Activated CD8-positive, alpha-beta T cell treated with anti-CD3 and anti-CD28 coated beads for 36 hours (primary cell): ENCODE data around the gene SKIC2. TPM values are rescaled to one million over a fixed set of nuclear protein-coding genes. Genes with fewer than 3 reads are reported as not detected.

Experiments
- ATAC-seq: fragments of 200-7000 bp; cut with Tn5 transposase; one replicate; pipeline ENCODE4 v1.10.0; 2021; ENCODE audit warnings: mild to moderate bottlenecking, moderate library complexity
- CTCF ChIA-PET: fragments of 350-600 bp; sonication (Branson Sonifier 250); formaldehyde crosslinking; loops from one replicate; lab custom pipeline; 2021; ENCODE audit warnings: antibody characterized with exemption; lab: Charles Lee
- POLR2A ChIA-PET: fragments of 350-600 bp; sonication (Branson Sonifier 250); formaldehyde crosslinking; loops from one replicate; lab custom pipeline; 2021; ENCODE audit warnings: antibody characterized with exemption; lab: Charles Lee
- DNase-seq: peaks from one replicate; pipeline ENCODE4 v3.0.0-alpha.2; 2020
- H3K27ac Mint-ChIP-seq: one replicate; pipeline ENCODE4 v1.8.0; 2021; ENCODE audit warnings: mild to moderate bottlenecking, mixed read lengths
- H3K27me3 Mint-ChIP-seq: one replicate; pipeline ENCODE4 v1.8.0; 2021; ENCODE audit warnings: mixed read lengths
- H3K36me3 Mint-ChIP-seq: one replicate; pipeline ENCODE4 v1.8.0; 2021; ENCODE audit warnings: low read depth, mixed read lengths
- H3K4me1 Mint-ChIP-seq: one replicate; pipeline ENCODE4 v1.8.0; 2021; ENCODE audit warnings: low read depth, mixed read lengths
- H3K4me3 Mint-ChIP-seq: one replicate; pipeline ENCODE4 v1.8.0; 2021; ENCODE audit warnings: mild to moderate bottlenecking, moderate library complexity, mixed read lengths
- H3K9me3 Mint-ChIP-seq: one replicate; pipeline ENCODE4 v1.8.0; 2021; ENCODE audit warnings: mixed read lengths
- intact Hi-C: fragments of 100-400 bp; cut with micrococcal nuclease; formaldehyde crosslinking; loops from one replicate; pipeline ENCODE4 v1.10.0; 2022
- total RNA-seq, 2 experiments: library from RNA; stranded (reverse); gene quantifications; one replicate each; pipeline ENCODE4 v1.2.3, GENCODE V29; 2021
- TF ChIP-seq, protein P1 (sequence below): fragments of 200-600 bp; IDR thresholded peaks from one replicate; pipeline ENCODE4 v1.8.0; 2022; ENCODE audit warnings: antibody characterized with exemption, mild to moderate bottlenecking

SKIC2 gene
- total RNA-seq, 2 experiments from 2014 or later, result 76.5 to 77.3 TPM

DNA sequence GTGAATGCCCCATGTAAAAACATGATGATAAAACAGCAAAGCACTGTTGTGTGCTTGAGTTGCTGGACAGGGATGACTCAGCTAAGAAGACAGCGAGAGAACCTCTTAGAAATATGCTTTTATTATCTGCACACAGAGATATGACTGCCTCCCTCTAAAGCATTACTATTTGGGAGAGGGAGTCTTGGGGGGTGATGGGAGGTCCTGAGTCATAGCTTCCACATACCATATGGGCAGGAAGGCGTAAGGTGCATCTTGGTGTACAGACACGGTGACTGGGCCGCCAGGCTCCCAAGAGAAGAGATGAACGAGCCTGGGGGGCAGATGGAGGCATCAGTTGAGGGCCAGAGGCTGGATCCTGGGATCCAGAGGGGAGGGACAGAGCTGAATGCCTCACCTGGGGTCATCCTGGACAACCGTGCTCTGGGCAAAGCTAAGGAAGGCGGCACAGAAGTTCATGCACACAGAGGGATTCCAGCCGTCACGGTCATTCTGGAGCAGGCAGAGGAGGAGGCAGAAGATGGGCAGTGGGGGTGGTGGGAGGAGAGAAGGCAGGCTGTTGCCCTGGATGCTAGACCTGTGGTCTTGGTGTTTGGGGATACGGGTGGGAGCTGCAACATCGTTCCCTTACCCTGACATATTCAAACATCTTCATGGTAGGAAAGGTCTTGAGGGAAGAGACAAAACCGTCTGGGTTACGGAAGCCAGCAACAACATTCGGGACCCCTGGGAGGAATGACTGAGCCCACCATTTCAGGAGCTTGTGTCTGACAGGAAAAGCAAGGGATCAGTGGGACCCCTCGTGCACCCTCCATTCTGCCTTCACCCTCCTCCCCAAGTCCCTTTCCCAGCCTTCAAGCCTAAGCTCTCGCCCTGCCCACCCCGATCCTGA lies 11.0 kb downstream of the SKIC2 start:
- H3K4me1 Mint-ChIP-seq, result peaks cover 31% of the 10 kb centered on the region
- TF ChIP-seq, protein P1, sequence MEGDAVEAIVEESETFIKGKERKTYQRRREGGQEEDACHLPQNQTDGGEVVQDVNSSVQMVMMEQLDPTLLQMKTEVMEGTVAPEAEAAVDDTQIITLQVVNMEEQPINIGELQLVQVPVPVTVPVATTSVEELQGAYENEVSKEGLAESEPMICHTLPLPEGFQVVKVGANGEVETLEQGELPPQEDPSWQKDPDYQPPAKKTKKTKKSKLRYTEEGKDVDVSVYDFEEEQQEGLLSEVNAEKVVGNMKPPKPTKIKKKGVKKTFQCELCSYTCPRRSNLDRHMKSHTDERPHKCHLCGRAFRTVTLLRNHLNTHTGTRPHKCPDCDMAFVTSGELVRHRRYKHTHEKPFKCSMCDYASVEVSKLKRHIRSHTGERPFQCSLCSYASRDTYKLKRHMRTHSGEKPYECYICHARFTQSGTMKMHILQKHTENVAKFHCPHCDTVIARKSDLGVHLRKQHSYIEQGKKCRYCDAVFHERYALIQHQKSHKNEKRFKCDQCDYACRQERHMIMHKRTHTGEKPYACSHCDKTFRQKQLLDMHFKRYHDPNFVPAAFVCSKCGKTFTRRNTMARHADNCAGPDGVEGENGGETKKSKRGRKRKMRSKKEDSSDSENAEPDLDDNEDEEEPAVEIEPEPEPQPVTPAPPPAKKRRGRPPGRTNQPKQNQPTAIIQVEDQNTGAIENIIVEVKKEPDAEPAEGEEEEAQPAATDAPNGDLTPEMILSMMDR, result no peak
- ChIA-PET CTCF (interaction anchor here (2.9 kb wide), 1 partner anchor 18 kb away, joined by 16 read pairs; no protein-coding TSS in a partner anchor), POLR2A (interaction anchor here (0.6 to 9.3 kb wide), 5 partner anchors 8 to 403 kb away, joined by 3 to 85 read pairs (median 5); partner anchors contain the start of genes NELFE and SKIC2)
- H3K9me3 Mint-ChIP-seq, result no peaks in the 10 kb centered on the region
- H3K27ac Mint-ChIP-seq, result peak overlapping the region; percentile 99
- peak overlapping the region; percentile 94 for H3K4me3 Mint-ChIP-seq
- intact Hi-C loops, result no loop called here
- no peak for ATAC-seq
- peaks cover 2% of the 10 kb centered on the region for H3K27me3 Mint-ChIP-seq
- H3K36me3 Mint-ChIP-seq, result peaks cover 23% of the 10 kb centered on the region
- DNase-seq, result no peak

DNA sequence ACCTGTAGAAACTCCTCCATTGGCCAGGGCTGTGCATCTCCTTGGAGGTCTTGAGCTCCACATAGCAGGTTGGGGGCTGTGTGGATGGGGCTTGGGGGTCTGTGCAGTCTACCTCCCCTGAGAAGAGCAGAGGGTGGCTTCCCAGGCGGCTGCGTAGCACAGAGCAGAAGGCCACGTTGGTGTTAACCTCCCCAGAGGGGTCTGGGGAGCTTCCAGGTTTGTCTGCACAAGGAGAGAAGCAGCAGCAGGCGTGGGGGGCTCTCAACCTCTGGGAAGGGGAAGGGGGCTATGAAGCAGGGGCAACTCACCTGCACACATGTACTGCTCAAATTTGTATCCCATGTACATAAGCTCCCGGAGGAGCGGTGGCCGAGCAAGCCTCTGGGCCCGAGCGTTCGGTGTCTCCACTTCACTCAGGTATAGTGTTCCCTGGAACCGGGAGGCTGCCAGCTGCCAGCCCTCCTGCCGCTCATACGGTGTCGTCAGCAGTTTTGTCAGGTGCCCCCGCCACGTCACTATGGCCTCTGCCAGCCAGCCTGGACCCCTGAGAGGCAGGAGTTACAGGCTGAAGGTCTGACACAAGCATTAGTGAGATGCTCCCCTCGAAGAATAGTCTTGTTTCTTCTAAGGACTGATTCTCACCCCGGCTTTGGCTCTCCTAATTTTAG lies 11.8 kb downstream of the SKIC2 start:
- ATAC-seq (no peak), DNase-seq (no peak)
- peaks cover 31% of the 10 kb centered on the region for H3K4me1 Mint-ChIP-seq
- peaks cover 2% of the 10 kb centered on the region for H3K27me3 Mint-ChIP-seq
- H3K36me3 Mint-ChIP-seq, result peaks cover 21% of the 10 kb centered on the region
- intact Hi-C loops, result no loop called here
- H3K4me3 Mint-ChIP-seq, result peak overlapping the region; percentile 94
- H3K27ac Mint-ChIP-seq, result peak overlapping the region; percentile 99
- POLR2A ChIA-PET, result interaction anchor here (0.8 to 9.3 kb wide), 8 partner anchors 9 to 338 kb away, joined by 3 to 85 read pairs (median 5); partner anchors contain the start of genes C6orf47, NELFE and SKIC2
- TF ChIP-seq, protein P1, result no peak
- CTCF ChIA-PET, result interaction anchor here (1.4 to 2.9 kb wide), 2 partner anchors 11 to 19 kb away, joined by 3 to 16 read pairs; partner anchors contain the start of gene SKIC2
- H3K9me3 Mint-ChIP-seq, result no peaks in the 10 kb centered on the region

DNA sequence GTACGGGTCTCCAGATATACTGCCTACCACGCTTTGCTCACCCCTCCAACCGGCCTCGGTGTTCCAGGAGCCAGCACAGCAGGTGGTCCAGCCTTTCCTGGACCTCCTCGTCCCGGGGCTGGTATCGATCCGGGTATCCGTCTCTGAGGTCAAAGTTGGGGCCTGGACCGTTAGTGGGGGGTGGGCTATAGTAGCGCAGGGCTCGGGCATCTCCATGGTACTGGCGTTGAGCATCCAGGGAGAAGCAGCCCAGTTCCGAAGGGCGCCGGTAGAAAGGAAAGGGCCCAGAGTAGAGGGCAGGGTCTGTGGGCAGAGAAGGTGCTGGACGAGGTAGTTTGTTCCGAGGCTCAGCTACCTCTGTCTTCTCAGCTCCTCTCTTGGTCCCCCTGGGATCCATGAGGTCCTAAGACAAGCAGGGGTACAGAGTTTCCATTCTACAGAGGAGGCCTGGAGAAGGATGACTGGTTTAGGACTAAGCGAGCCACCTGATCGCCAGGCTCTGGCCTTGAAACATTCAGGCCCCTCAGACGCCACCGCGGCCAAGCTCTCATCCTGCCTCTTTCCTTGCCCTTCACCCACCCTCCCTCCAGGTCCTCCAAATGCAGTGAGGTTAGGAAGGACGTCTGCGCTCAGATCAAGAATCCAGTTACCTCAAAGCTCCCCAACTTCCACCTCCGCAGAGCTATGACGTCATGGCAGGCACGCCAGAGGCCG lies 12.5 kb downstream of the SKIC2 start:
- H3K4me3 Mint-ChIP-seq, result peak overlapping the region; percentile 94
- no peaks in the 10 kb centered on the region for H3K9me3 Mint-ChIP-seq
- ATAC-seq (no peak), DNase-seq (no peak)
- TF ChIP-seq, protein P1, result no peak
- H3K4me1 Mint-ChIP-seq, result peaks cover 31% of the 10 kb centered on the region
- H3K27ac Mint-ChIP-seq, result peak overlapping the region; percentile 99
- ChIA-PET CTCF (interaction anchor here (1.0 to 2.9 kb wide), 4 partner anchors 12 to 73 kb away, joined by 3 to 16 read pairs (median 4); partner anchors contain the start of gene SKIC2), POLR2A (interaction anchor here (0.7 to 9.3 kb wide), 16 partner anchors 9 to 431 kb away, joined by 3 to 85 read pairs (median 3); partner anchors contain the start of genes BAG6, C6orf47, MSH5 and NELFE)
- intact Hi-C loops, result no loop called here
- peaks cover 2% of the 10 kb centered on the region for H3K27me3 Mint-ChIP-seq
- H3K36me3 Mint-ChIP-seq, result peaks cover 21% of the 10 kb centered on the region

DNA sequence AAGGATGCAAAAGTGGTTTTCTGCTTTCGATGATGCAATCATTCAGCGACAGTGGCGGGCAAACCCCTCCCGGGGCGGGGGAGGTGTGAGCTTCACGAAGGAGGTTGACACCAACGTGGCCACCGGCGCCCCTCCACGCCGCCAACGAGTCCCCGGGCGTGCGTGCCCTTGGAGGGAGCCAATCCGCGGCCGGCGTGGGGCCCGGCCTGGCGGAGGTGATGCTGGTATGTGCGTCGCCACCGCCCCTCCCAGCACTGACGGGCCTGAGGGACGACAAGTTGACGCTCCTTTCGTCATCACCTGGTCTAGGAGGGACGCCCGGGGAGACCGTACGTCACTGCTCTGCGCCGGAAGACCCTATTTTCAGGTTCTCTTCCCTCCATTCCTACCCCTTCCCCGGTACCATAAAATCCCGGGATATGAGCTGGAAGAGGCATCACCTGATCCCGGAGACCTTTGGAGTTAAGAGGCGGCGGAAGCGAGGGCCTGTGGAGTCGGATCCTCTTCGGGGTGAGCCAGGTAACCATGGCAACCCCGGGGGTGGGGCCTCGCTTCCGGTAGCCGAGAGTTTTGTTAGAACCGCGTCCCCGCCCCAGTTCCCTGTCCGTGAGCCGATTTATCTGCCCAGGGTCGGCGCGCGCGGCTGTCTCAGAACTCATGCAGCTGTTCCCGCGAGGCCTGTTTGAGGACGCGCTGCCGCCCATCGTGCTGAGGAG lies 13.2 kb downstream of the SKIC2 start, which contains the start of gene DXO:
Gene DXO, minus strand, starts transcription at position 146 of the 716 bp plus-strand sequence. CDS start 463 bp downstream, outside the sequence.
- Mint-ChIP-seq H3K36me3 (peaks cover 24% of the 10 kb centered on the region), H3K27me3 (peaks cover 2% of the 10 kb centered on the region), H3K4me1 (peaks cover 33% of the 10 kb centered on the region), H3K4me3 (peak within 1 kb of the TSS; percentile 94), H3K9me3 (no peaks in the 10 kb centered on the region), H3K27ac (peak within 1 kb of the TSS; percentile 99)
- ChIA-PET POLR2A (interaction anchor here (0.6 to 9.3 kb wide), 17 partner anchors 10 to 431 kb away, joined by 3 to 85 read pairs (median 3); partner anchors contain the start of genes BAG6, C6orf47, MSH5 and NELFE), CTCF (interaction anchor here (1.0 to 2.9 kb wide), 4 partner anchors 13 to 74 kb away, joined by 3 to 16 read pairs (median 4); partner anchors contain the start of gene SKIC2)
- TF ChIP-seq, protein P1, result no peak
- ATAC-seq (peak; percentile 95), DNase-seq (peak; percentile 99)
- intact Hi-C loops, result no loop called here
